GM19397 (cell line): ENCODE data around the gene CBX7.

Experiments used
- ATAC-seq: cut with Tn5 transposase; IDR thresholded peaks from one replicate; pipeline ENCODE4 v1.9.1; 2021; ENCODE audit warnings: mild to moderate bottlenecking, moderate library complexity; ENCODE audit not compliant: unreplicated experiment

Gene CBX7

GRCh38 chr22:39094717-39095389 is 57.6 kb downstream of the CBX7 start:
- ATAC-seq: no peak

- ATAC-seq: no peak
Measured at GRCh38 chr22:39092111-39092862, 60.2 kb downstream of the CBX7 start.

GRCh38 chr22:39091126-39092081 is 61.1 kb downstream of the CBX7 start:
- no peak for ATAC-seq

- no peak for ATAC-seq
Measured at GRCh38 chr22:39090426-39091064, 61.9 kb downstream of the CBX7 start.

- ATAC-seq: no peak
Measured at GRCh38 chr22:39089928-39090327, 62.6 kb downstream of the CBX7 start.

GRCh38 chr22:39088685-39089032 is 63.8 kb downstream of the CBX7 start:
- no peak for ATAC-seq

GRCh38 chr22:39087881-39088684 is 64.4 kb downstream of the CBX7 start:
- no peak for ATAC-seq

- ATAC-seq: no peak
Measured at GRCh38 chr22:39087098-39087497, 65.4 kb downstream of the CBX7 start.

GRCh38 chr22:39084666-39085065 is 67.8 kb downstream of the CBX7 start:
- no peak for ATAC-seq

- no peak for ATAC-seq
Measured at GRCh38 chr22:39083212-39084165, 69.0 kb downstream of the CBX7 start.

- no peak for ATAC-seq
Measured at GRCh38 chr22:39081598-39081997, 70.9 kb downstream of the CBX7 start.

GRCh38 chr22:39081016-39081415 is 71.5 kb downstream of the CBX7 start:
- ATAC-seq: no peak
